ENCODE results near the gene KCNQ1.

KCNQ1 gene

GRCh38 chr11:2862395-2863275 lies 417.8 kb downstream of the KCNQ1 start:
- no peak for DNase-seq (ENCODE audit: low spot score)

- no peak for DNase-seq (ENCODE audit: low spot score)
These were observed 418.4 kb downstream of the KCNQ1 start for GRCh38 chr11:2863276-2863618.

- no peak for DNase-seq (ENCODE audit: low spot score)
These were observed 420.1 kb downstream of the KCNQ1 start for GRCh38 chr11:2864901-2865300.

GRCh38 chr11:2865922-2866577 lies 421.2 kb downstream of the KCNQ1 start:
- DNase-seq (ENCODE audit: low spot score): no peak

- DNase-seq (ENCODE audit: low spot score): no peak
These were observed 422.3 kb downstream of the KCNQ1 start for GRCh38 chr11:2867142-2867541.

GRCh38 chr11:2867722-2868505 lies 423.1 kb downstream of the KCNQ1 start:
- DNase-seq (ENCODE audit: low spot score): no peak

- DNase-seq (ENCODE audit: low spot score): no peak
These were observed 423.8 kb downstream of the KCNQ1 start for GRCh38 chr11:2868506-2869133.

GRCh38 chr11:2869134-2869526 lies 424.3 kb downstream of the KCNQ1 start:
- DNase-seq (ENCODE audit: low spot score): no peak

- DNase-seq (ENCODE audit: low spot score): no peak
These were observed 425.0 kb downstream of the KCNQ1 start for GRCh38 chr11:2869561-2870427.

GRCh38 chr11:2870460-2870859 lies 425.7 kb downstream of the KCNQ1 start:
- DNase-seq (ENCODE audit: low spot score): no peak

GRCh38 chr11:2870969-2871680 lies 426.3 kb downstream of the KCNQ1 start:
- DNase-seq (ENCODE audit: low spot score): no peak

GRCh38 chr11:2874963-2875362 lies 430.2 kb downstream of the KCNQ1 start:
- no peak for DNase-seq (ENCODE audit: low spot score)

- no peak for DNase-seq (ENCODE audit: low spot score)
These were observed 432.7 kb downstream of the KCNQ1 start for GRCh38 chr11:2877474-2877873.

- no peak for DNase-seq (ENCODE audit: low spot score)
These were observed 434.0 kb downstream of the KCNQ1 start for GRCh38 chr11:2878782-2879181.

- DNase-seq (ENCODE audit: low spot score): no peak
These were observed 435.8 kb downstream of the KCNQ1 start for GRCh38 chr11:2880646-2881045.

- DNase-seq (ENCODE audit: low spot score): no peak
These were observed 436.5 kb downstream of the KCNQ1 start for GRCh38 chr11:2881076-2881980.

GRCh38 chr11:2881981-2882375 lies 437.2 kb downstream of the KCNQ1 start:
- no peak for DNase-seq (ENCODE audit: low spot score)

GRCh38 chr11:2882396-2883110 lies 437.7 kb downstream of the KCNQ1 start:
- DNase-seq (ENCODE audit: low spot score): no peak

- DNase-seq (ENCODE audit: low spot score): no peak
These were observed 438.8 kb downstream of the KCNQ1 start for GRCh38 chr11:2883640-2883978.
